T-helper 2 cell treated with Interferon-gamma antibody and Interleukin-4, amounts not matched to agents 100 ng/mL and 5 ng/mL, for 36 hours (primary cell): Measurements from ENCODE around the gene DSCAML1. TPM values are rescaled to one million over a fixed set of nuclear protein-coding genes. Genes with fewer than 3 reads are reported as not detected.
"Not testable (repeated sequence)": the region's sequence is repeated elsewhere in the genome, so short reads cannot be mapped to it uniquely, and the experiment has no call there.

Experiments
- intact Hi-C: fragments of 100-400 bp; cut with micrococcal nuclease; formaldehyde crosslinking; loops from one replicate; pipeline ENCODE4 v1.15.1; 2023
- total RNA-seq: library from RNA; stranded (reverse); gene quantifications from 2 replicates; pipeline ENCODE4 v1.2.3, GENCODE V29; 2022

The DSCAML1 gene
- total RNA-seq, 1 donor from 2014 or later, result 0.05 TPM

DNA sequence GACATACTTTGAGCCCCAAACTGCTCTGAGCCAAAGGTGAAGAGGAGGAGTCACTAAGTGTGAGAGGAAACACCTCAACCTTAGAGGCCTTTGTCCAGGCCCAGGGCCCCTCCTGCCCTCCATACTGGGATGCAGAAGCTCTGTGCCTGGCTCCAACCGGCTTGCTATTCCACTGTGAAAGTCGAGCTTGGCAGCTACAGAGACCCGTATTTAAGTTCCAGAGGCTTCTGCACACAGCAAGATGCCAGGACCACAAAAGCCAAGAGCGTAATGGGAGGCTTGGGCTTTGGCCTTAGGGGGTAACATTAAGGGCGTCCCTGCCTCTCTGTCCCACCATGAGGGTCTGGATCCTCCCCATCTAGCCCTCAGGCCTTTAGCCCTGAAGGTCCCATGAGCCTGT is 31.9 kb downstream of the DSCAML1 start:
- intact Hi-C loops, result no loop called here

DNA sequence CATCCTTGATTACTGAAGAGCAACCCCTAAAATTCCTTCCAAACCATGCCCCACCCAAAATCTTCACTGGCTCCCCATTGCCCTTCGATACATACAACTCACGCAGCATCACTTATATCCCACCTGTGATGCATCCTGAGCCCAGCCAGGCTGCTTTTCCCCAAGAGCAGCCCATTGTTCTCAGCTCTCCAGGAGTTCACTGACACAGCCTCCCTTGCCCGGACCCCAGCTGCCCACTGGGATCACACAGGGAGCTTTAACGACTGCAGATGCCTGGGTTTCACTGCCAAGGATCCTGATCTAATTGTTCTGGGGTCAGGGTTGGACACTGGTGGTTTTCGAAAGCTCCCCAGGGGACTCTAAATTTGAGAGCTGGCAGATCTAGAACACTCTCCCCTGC is 33.6 kb downstream of the DSCAML1 start:
- intact Hi-C loops, result not testable (repeated sequence)

DNA sequence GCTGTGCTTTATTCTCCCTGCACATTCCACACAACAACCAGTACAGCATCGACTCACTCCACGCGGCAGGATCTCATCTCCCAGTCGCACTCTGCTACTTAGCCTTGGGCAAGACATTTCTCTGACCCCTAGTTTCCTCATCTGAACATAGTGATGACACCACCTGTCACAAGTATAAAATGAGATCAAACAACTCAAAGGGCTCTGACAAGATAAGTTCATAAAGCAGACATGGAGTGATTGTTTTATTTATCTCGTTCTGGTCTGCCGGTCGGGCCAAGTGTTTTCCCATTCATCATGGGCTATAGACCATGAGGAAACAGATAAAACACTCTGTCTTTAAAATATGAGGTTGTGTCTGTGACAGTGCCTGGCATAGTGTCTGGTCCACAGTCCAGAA is 35.0 kb downstream of the DSCAML1 start:
- intact Hi-C loops, result no loop called here

DNA sequence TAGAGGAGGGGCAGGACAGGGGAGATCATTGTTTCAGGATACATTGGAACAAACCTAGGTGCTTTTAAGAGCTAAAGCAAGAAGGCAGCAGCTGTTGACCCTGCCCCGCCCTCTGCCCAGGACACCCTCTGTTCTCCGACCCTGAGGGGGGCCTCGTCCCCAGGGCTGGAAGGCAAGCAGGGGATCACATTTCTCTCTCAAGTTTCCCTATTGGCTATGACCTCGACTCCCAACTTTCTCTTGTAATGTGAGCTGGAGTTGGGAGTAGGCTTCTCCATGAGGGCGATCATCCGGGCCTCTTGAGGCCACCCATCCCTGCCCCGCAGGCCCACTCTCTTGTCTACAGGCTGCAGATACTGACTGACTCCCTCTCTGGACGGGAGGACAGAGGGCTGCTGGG is 37.7 kb downstream of the DSCAML1 start:
- intact Hi-C loops, result no loop called here

DNA sequence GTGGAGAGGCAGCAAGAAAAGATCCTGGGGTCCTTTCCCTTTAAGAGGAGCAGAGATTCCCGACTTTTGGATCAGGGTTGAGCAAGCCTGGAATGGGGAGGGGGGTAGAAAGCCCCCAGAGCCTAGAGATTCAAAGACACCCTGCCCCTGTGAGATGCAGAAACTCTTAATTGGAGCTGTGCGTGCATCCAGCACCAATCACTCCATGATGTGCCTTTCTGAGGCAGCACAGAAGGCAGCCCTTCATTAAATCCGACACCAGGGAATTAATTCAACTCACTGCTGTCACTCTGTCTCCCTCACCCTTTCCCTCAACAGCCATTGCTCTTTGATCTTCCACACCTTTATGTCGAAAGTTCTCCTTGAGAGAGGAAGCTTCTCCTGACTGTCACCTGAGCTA is 43.0 kb downstream of the DSCAML1 start:
- intact Hi-C loops, result no loop called here

DNA sequence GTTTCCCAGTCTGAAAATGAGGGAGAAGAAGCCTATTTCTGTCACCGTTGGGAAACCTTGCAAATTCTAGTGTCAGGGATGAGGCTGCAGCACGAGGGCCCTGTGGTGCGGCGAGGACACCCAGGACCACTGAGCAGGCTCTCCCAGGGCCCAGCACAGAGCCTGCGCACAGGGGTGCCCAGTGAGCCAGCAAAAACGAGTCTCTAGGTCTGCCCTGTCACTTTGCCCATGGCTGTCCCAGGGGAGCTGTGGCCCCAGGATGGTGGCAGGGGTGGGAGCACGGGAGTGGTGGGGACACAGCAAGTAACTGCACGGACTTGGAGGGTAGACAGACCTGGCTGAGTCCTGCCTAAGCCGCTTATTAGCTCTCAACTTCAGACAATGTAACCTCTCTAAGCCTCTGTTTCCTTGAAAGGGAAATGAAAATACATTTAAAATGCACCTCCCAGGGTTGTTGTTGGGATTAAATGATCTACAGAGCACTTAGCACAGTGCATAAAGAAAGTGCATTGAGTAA is 44.2 kb downstream of the DSCAML1 start:
- intact Hi-C loops, result no loop called here

DNA sequence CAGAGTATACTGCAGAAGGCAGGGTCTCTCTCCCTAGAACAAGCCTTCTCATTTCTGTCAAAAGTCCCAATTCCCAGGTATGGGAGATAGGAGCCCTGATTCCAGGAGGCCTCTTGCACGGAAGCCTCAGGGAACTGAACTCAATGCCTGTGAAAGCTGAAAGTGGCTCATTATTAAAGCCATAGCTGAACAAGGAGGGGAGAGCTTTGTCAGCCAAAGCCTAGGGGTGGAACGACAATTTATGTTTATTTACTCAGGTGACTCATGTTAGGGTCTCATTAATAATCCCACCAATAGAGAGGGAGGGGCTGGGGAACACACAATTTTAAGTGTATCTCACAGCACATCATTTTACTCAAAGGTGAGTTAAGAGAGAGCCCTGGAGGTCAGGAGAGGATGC is 44.9 kb downstream of the DSCAML1 start:
- intact Hi-C loops, result no loop called here

DNA sequence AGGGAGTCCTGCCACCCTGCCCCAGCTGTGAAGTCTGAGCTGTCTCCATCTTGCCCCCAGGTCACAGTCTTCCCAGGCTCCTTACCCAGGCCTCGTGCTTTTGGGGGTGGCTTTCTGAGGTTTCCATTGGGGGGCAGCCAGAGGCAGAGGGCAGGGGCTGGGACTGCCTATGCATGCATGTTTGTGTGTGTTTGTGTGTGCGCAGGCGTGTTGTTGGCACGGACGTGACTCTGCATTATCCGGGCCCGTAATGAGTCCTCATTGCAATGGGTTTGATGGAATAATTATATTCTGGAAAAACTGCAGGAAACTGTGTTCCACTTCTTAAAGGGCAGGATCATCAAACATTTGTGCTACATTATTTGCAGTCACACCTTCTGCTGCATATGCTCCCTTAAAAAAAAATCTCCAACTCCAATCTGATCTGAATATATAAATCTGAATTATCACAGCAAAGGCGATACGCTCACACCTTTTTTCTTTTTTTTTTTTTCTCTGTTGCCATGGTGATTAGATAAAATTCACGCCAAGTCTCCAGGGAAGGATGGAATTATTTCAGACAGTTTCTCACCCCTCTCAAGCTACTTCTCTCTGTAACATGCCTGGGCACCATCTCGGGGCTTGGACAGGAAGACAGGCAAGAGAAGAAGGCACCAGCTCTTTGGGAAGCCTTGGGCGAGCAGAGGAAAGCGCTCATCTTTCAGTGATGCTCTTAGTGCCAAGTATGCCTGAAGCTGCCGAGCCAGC is 45.9 kb downstream of the DSCAML1 start:
- intact Hi-C loops, result no loop called here

DNA sequence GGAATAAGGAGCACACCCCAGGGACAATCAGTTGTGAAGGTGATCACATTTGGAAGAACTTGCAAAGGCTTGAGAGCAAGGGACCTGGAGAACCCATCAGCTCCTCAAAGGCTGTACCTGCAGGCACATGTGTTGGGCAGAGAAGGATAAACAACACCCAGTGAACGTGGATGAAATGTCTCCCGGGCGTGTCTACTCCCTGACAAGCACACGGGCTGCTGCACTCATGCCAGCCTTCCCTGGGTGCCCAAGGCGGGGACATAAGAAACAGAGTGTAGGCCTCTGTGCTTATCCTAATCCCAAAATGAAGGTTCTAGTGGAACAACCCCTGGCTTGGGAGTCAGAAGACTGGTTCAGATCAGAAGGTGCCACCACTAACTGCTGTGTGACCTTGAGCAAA is 46.7 kb downstream of the DSCAML1 start:
- intact Hi-C loops, result no loop called here

DNA sequence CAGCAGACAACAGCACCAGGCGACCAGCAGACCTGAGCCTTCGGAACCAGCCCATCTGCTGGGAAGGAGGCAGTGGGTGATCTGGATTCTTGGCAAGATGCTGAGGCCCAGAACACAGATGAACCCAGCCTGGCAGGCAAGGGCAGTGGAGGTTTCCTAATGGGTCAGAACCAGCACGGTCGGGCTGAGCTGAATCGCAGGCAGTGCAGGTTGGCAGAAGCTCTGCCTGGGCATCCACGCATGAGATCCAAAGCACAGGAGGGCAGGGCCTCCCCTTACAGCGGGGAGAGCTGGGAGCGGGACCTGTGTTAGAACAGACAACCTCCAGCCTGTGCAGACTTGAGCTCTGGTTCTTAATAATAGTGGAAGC is 47.5 kb downstream of the DSCAML1 start:
- intact Hi-C loops, result no loop called here

DNA sequence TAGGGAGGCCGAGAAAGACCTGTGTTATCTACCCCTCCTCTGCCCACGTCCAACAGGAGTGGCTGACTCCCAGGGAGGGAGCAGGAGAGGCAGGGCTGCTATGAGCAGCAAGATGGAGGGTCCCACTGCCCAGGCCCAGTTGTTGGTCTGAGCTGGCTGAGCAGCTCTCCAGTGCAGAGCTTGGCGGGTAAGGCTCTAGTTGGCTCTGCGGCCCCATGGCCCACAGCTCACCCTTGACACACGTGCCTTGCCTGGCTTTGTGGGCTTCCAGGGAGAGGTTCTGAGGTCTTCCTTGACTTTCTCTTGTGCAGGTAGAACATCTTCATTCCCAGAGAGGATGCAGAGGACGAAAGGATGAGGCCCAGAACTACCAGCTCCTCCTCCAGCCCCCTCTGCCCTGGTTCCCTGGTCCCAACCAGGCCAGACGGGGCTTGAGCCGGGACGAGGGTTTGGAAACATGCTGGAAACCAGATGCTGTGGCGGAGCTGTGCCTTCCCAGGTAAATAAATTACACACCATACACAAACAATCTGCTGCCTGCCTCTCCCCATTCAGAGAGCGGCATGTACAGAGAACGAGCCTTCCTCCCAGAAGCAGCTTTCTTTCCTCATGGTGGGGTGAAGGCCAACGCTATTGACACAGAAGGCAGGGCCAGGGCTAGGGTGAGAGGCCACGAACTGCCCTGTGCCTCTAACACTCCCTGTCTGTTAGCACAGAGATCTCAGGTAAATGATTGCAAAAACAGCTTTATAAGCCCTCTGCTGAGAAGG is 48.1 kb downstream of the DSCAML1 start:
- intact Hi-C loops, result no loop called here

DNA sequence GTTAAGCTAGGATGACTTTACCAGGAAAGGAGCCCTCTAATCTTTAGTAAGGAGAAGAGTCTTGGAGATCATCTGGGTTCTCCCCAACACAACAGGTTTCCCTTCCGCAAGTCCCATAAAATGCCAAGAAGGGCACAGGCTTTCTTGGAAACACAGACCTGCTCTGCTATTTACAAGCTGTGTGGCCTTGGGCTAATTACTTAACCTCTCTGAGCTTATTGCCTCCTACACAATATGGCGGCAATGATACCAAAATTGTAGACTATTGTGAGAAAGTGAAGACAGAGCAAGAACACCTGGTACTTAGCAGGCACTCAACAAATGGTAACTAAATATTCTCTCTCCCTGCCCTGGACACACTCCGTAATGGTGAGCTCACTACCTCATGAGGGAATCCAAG is 49.1 kb downstream of the DSCAML1 start:
- intact Hi-C loops, result no loop called here

DNA sequence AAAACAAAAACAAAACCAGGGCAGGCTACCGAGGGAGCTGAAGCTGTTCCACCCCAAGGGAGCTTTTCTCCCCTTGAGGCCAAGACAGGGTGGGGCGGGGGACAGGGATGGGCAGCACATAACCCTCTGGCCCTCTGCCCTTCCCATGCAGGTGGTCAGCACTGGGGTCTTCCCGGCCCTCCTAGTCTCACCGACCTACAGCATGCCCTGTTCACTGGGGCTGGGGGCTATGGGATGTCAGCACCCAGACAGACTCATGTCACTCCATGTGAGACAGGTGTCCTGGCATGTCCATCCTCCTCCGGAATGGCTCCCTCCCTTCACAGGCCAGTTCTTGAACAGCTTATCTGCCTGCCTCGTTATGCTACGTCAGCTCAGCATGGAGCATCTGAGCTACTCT is 51.7 kb downstream of the DSCAML1 start:
- intact Hi-C loops, result no loop called here

DNA sequence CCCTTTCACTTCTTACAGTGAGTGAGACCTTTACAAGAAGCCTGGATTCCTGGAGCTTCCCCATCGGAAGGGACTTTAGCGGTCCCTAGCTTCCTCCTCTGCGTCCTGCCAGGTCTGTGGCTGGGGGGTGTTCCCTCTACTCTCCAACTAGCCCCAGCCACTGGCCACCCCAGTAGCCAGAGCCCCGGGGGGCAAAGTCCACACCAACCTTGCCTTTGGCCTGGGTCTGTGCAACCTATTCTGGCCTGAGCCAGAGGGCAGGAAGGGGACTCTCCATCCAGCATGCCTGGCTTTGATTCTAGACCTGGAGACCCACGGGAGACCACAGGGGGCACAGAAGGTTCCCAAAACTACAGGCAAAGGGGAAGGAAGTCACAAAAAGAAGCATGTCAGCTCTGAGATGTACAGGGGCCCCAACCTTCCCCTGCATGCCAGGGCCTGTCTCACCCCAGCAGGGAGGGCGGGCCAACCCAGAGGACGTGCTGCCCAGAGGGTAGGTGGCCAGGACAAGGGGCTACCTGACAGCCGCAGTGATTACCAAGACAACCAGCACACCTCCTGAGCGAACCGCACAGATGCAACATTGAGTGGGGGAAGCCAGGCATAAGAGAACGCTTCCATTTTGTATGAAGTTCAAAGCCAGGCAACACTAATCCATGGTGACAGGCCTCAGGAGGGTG is 52.4 kb downstream of the DSCAML1 start:
- intact Hi-C loops, result no loop called here

DNA sequence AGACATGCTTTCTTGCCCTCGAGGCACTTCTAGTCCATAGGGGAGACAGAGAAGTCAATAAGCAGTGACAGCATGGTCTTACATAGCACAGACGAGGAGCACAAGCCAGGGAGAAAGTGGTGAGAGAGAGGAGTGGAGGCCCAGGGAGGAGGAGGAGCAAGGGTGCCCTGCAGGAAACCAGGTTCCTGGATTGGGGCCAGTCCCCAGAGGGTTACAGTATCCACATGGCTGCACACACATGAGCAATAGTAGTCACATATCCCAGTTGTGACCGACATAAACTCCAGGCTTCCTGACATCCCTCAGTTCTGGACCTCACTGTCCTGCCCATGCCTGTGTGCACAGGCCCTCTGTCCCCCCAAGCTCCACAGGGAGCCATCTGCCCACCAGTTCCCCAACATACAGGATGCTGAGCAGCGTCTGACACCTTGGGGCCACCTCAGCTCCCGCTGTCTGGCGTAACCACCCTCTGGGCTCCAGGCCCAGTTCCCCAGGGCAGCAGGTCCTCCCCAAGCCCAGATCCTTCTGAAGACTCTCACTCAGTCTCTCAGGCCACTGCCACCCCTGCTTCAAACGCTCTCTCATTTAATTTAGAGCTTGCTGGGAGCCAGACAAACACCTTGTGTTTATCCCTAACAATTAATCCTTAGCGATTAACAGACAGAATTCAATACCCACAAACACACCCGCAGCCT is 53.7 kb downstream of the DSCAML1 start:
- intact Hi-C loops, result no loop called here

DNA sequence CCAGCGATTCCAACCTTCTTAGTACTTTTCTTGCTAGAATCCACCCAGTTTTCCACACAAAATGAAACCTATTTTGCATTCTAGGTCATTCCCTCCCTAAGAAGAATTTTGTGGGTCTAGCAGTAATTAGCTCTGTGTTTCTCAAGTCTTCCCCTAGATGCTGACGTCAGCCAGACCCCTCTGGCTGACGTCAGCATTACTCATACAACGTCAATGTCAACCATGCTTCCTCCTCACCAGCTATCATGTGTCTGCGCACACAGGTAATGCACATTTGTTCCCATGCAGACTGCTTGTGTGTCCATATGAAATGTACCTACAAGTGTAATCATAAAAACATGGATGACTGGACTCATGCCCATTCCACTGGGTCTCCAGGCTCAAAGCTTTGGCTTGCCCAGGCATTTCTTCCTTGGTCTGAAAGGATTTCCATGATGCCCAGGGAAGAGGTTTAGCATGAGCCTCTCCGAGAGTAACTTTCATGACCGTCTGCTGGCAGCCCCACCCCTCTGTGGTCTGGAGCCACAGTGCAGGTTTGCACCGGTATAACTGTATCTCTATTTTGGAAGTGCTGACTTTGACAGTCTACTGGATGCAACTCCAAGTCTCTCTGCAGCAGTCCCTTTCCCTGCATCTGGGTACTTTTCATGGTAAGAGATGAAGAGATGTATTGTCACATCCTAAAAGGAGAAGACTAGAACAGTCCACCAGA is 58.6 kb downstream of the DSCAML1 start:
- intact Hi-C loops, result no loop called here

DNA sequence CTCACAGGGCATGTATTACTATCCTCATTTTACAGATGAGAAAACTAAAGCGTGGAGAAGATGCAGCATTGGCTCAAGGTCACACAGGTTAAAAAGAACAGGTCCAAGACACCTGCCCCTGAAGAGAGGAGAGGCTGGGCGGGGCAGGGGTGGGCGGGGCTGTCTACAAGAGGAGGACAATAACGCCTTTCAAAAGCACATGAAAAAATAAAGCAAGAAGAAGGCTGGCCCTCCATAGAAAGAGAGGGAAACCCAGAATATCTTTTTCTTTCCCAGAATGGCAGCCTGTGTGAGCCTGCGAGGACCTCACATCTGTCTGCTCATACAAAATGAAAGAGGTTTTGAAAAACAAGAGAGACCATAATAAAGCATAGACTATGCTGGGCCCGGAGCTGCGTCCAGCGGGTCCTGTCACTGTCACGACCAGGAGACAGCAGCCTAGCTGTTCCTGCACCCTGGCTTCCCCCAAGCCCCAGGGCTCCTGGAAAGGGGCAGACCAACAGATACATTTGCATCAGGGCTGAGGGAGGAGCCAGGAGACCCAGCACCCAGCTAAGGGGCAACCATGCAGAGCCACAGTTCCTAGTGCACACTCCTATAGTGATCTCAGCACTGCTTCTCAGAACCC is 61.6 kb downstream of the DSCAML1 start:
- intact Hi-C loops, result no loop called here

DNA sequence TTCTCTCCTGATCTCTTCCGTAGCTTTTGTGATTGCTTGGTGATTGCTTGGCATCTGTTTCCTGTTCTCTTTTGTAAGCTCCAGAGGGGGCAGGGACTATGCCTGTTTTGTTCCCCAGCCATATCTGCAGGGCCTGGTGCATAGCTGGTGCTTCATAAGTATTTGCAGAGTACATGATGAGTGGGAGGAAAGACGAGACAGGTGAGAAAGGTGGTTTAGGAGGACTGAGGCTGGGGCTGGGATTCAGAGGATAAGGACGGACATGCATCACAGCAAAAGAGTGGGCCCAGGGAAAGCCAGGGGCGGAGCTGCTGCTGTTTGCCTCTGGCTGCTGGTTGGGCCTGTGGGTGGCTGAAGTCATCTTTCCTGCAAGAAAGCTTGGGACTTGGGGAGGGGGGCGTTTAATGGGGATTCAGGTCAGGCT is 62.4 kb downstream of the DSCAML1 start:
- intact Hi-C loops, result no loop called here

DNA sequence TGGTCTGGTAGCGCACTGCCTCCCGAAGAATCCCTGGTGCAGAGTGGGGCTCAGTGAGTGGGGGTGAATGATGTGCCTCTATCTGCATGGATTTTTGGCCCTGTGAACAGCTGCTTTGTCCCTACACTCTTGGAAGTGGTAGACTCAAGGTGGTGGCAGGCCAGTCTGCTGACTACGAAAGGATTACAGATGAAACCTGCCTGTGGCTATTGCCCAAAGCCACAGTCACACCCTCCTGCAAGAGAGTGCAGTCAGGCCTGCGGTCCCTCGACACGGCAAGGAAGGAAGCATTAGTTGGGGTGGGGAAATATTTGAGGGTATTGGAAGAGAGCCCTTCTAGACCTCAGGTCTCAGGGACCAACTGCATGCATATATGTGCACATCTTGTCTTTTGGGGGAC is 63.7 kb downstream of the DSCAML1 start:
- intact Hi-C loops, result no loop called here

DNA sequence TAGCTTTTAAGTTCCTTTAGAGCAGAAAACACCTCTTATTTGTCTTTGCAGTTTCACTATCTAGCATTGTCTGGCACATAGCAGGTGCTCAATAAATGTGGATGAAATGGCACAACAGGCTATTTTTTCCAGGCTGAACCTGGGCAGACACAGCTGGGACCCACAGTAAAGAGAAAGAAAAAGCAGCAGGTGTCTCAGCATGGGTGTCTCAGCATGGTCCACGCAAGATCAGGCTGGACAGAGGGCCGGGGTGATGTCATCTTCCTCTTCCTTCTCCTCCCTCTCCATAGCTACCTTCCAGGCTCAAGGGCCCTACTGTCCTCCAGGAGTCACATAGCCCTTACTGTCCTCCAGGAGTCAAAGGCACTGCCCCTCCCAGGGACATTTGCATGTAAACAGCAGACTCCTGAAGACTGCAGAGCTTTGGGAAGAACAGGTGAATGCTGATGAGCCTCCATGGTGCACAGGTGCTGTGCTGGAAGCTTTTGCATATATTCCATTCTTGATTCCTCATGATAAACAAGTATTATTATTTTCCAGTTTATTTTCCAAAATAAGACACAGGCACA is 65.2 kb downstream of the DSCAML1 start:
- intact Hi-C loops, result no loop called here
